ENCODE measurements around the gene KCTD17.

- TF ChIP-seq CTCF (conservative IDR thresholded peaks at IDR 0.05; ENCODE audit: low read length) (no peak), EZH2phosphoT487 (IDR thresholded peaks at IDR 0.05; ENCODE audit: borderline replicate concordance) (no peak)
These were observed 51.6 kb downstream of the KCTD17 start for GRCh38 chr22:37103151-37103550.

Data from Loucy (cell line).